HG03280 (cell line): ENCODE measurements around the gene ERV3-1.
"Not testable (repeated sequence)": the region's sequence is repeated elsewhere in the genome, so short reads cannot be mapped to it uniquely, and the experiment has no call there.

Experiments
- ATAC-seq: cut with Tn5 transposase; IDR thresholded peaks from one replicate; pipeline ENCODE4 v1.9.1; 2021; ENCODE audit warnings: mild to moderate bottlenecking, moderate library complexity; ENCODE audit not compliant: unreplicated experiment

ERV3-1 gene

DNA sequence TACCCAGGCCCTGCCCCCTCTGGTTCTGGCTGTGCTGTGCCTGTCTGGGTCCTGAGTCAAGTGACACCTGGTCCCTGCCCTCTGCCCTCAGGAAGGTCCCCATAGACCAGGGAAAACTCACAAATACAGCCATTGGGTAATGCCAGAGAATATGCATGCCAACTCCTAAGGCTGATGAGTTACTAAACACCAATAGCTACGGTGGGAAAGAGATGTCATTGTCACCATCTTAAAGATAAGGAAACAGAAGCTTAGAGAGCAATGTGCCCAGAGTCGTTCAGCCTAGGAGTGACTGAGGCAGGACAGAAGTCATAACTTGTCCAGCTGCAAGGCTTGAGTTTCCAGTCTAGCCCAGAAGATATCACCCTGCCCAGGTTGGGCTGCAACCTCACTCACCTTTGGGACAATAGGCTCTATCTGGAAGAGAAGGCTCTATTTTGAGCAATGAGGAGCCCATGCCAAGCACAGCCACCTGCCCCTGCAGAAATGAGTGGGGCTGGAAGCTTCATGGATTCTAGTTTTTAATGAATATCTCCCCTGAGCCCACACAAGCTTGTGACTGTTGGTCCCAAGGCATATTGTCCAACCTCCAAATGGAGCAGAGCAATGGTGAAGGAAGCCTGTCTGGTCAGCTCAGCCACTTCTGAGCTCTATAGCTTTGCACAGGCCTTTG lies 60.8 kb downstream of the ERV3-1 start:
- ATAC-seq, result no peak

DNA sequence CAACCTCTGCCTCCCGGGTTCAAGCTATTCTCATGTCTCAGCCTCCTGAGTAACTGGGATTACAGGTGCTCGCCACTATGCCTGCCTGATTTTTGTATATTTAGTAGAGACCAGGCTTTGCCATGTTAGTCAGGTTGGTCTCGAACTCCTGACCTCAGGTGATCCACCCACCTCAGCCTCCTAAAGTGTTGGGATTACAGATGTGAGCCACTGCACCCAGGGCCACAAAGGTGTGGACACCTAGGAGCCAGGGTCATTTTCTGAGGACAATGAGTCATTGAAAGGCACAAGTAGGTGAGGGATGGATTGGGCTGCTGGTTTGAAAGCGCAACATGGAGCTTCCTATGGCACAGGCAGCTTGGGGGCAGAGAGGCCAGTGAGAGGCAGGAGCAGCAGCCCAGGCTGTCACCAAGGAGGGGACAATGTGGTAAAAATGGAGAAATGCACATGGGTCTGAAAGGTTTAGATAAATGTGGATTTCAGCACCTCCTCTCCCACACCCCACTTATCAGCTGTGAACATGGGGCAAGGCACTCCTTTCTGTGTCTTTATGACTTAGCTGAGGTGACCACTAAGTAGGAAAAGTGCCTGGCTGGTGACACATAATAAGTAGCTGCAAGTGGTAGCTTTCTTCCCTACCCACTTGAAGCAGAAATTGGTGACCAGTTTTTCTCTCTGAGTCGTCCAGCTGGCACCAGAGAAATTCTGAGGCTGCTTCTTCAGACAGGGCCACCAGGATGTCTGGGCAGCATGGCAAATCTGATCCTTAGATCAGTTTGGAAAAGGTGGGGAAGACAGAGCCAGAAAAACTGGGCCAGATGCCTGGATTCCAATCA lies 61.6 kb downstream of the ERV3-1 start:
- ATAC-seq, result not testable (repeated sequence)
